K562 (cell line): ENCODE results near the gene CD74. TPM values are rescaled to one million over a fixed set of nuclear protein-coding genes. Genes with fewer than 3 reads are reported as not detected.
A peak's percentile ranks its signal among the peaks of the same experiment; 100 is the strongest.

Experiments used
- HDAC1 ChIP-seq, 2 experiments: fragments of 450-650 bp; IDR thresholded peaks; 2 replicates each; pipeline ENCODE4 v1.6.1; 2016 to 2017; ENCODE audit warnings: inconsistent platforms in 1 of 2, mild to moderate bottlenecking in 1 of 2, moderate library complexity in 1 of 2
- HDAC8 ChIP-seq: fragments of 450-650 bp; IDR thresholded peaks from 2 replicates; pipeline ENCODE4 v1.6.1; 2016; ENCODE audit warnings: mild to moderate bottlenecking, missing genetic modification characterization, moderate library complexity, missing compliant biosample characterization
- IRF1 ChIP-seq: sonication (generic); formaldehyde crosslinking; IDR thresholded peaks from 2 replicates; pipeline ENCODE4 v1.8.0; 2022; ENCODE audit warnings: missing genetic modification reagents, mild to moderate bottlenecking, borderline replicate concordance
- JUND ChIP-seq, 2 experiments: IDR thresholded peaks; 2 replicates in 1 of 2; 3 replicates in 1 of 2; pipeline ENCODE4 v1.6.1; 2011; ENCODE audit warnings: borderline replicate concordance in 2 of 2, low read depth in 2 of 2, low read length in 2 of 2, improper control_type of control experiment in 1 of 2, missing biosample characterization in 1 of 2, missing genetic modification characterization in 1 of 2, missing genetic modification reagents in 1 of 2
- KDM2B ChIP-seq: fragments of 250-450 bp; sonication (Bioruptor Pico); IDR thresholded peaks from 2 replicates; pipeline ENCODE4 v1.8.0; 2021; ENCODE audit warnings: mild to moderate bottlenecking, moderate library complexity
- L3MBTL2 ChIP-seq: fragments of 450-650 bp; IDR thresholded peaks from 2 replicates; pipeline ENCODE4 v1.6.1; 2016; ENCODE audit warnings: mild to moderate bottlenecking, moderate library complexity
- MAX ChIP-seq: sonication (generic); formaldehyde crosslinking; IDR thresholded peaks from 2 replicates; pipeline ENCODE4 v1.9.0; 2022; ENCODE audit warnings: mild to moderate bottlenecking, missing genetic modification reagents
- MYC ChIP-seq, 2 experiments: fragments of 250-450 bp in 1 of 2; sonication (Bioruptor Pico) in 1 of 2; IDR thresholded peaks; 2 replicates each; pipeline versions ENCODE4 v1.5.1 to v1.6.1; 2012 to 2021; ENCODE audit warnings: low read depth in 2 of 2, borderline replicate concordance in 1 of 2, improper control_type of control experiment in 1 of 2, low read length in 1 of 2, mild to moderate bottlenecking in 1 of 2, moderate library complexity in 1 of 2
- NR3C1 ChIP-seq: sonication (generic); formaldehyde crosslinking; IDR thresholded peaks from 2 replicates; pipeline ENCODE4 v1.8.1; 2022; ENCODE audit warnings: missing genetic modification reagents
- PKNOX1 ChIP-seq: fragments of 450-650 bp; IDR thresholded peaks from 2 replicates; pipeline ENCODE4 v1.6.1; 2016
- SETDB1 ChIP-seq: IDR thresholded peaks from one replicate; pipeline ENCODE4 v1.6.1; 2012; ENCODE audit warnings: low read length, control low read depth, inconsistent platforms
- TCFL5 ChIP-seq: fragments of 250-450 bp; sonication (Bioruptor Pico); conservative IDR thresholded peaks from 2 replicates; pipeline ENCODE4 v1.6.1; 2021; ENCODE audit warnings: mild to moderate bottlenecking, moderate library complexity, matching md5 sums
- TRIM25 ChIP-seq: fragments of 450-650 bp; IDR thresholded peaks from 2 replicates; pipeline ENCODE4 v1.7.0; 2016; ENCODE audit warnings: borderline replicate concordance
- YY1 ChIP-seq, 3 experiments: IDR thresholded peaks; 2 replicates each; pipeline ENCODE4 v1.6.1; 2011; ENCODE audit warnings: low read length in 2 of 3, mild to moderate bottlenecking in 2 of 3, moderate library complexity in 2 of 3, borderline replicate concordance in 1 of 3, control low read depth in 1 of 3, low read depth in 1 of 3; ENCODE audit not compliant: insufficient read depth in 3 of 3, insufficient replicate concordance in 2 of 3, control insufficient read depth in 1 of 3, insufficient read length in 1 of 3; ENCODE audit errors: extremely low read depth in 1 of 3
- ZC3H8 ChIP-seq: fragments of 450-650 bp; IDR thresholded peaks from 2 replicates; pipeline ENCODE4 v1.6.1; 2017
- ZFX ChIP-seq: sonication (generic); formaldehyde crosslinking; IDR thresholded peaks from 2 replicates; pipeline ENCODE4 v1.8.0; 2022; ENCODE audit warnings: mild to moderate bottlenecking, missing genetic modification reagents, moderate library complexity
- ZNF24 ChIP-seq: fragments of 450-650 bp; IDR thresholded peaks from 2 replicates; pipeline ENCODE4 v1.6.1; 2016
- ZNF354B ChIP-seq: fragments of 250-450 bp; sonication (Bioruptor Pico); IDR thresholded peaks from 2 replicates; pipeline ENCODE4 v1.4.0; 2020
- ZNF431 ChIP-seq: sonication (generic); formaldehyde crosslinking; IDR thresholded peaks from 2 replicates; pipeline ENCODE4 v1.8.0; 2022; ENCODE audit warnings: mild to moderate bottlenecking, missing genetic modification reagents
- polyA plus RNA-seq, 8 experiments: library from polyadenylated mRNA; depleted of rRNA in 4 of 8; stranded (reverse) in 5 of 8; unstranded in 3 of 8; fragments of >200 nt; fragmentation: Nextera tagmentation in 2 of 8; fragmentation: Illumina TruSeq in 1 of 8; extraction: Ambion mirVana in 2 of 8; extraction: Trizol in 1 of 8; gene quantifications; 2 replicates each; pipeline versions ENCODE4 v1.2.1 to v1.2.3, GENCODE V29; 2011 to 2014; ENCODE audit warnings: inconsistent platforms in 1 of 8, missing spikeins in 1 of 8
- total RNA-seq, 7 experiments: library from RNA; depleted of rRNA in 6 of 7; stranded (reverse); fragments of >200 nt in 6 of 7; fragmentation: Illumina TruSeq in 2 of 7; extraction: Trizol in 2 of 7; gene quantifications; 2 replicates each; pipeline versions ENCODE4 v1.2.1 to v1.2.3, GENCODE V29; 2011 to 2021; ENCODE audit warnings: low replicate concordance in 1 of 7
- TF ChIP-seq, protein P1 (sequence below): fragments of 250-450 bp; sonication (Bioruptor Pico); IDR thresholded peaks from 2 replicates; pipeline ENCODE4 v1.4.0; 2020; ENCODE audit warnings: borderline replicate concordance
- TF ChIP-seq, protein P2 (sequence below): sonication (generic); formaldehyde crosslinking; IDR thresholded peaks from 2 replicates; pipeline ENCODE4 v1.8.0; 2022; ENCODE audit warnings: missing genetic modification reagents, mild to moderate bottlenecking, moderate library complexity, borderline replicate concordance

CD74 gene
- total and polyA plus RNA-seq, 9 of the 15 experiments (the other 6 are each of a cell fraction or from before 2014, with no cell fraction given), result 0.07 to 4.8 (median 0.32) TPM

DNA sequence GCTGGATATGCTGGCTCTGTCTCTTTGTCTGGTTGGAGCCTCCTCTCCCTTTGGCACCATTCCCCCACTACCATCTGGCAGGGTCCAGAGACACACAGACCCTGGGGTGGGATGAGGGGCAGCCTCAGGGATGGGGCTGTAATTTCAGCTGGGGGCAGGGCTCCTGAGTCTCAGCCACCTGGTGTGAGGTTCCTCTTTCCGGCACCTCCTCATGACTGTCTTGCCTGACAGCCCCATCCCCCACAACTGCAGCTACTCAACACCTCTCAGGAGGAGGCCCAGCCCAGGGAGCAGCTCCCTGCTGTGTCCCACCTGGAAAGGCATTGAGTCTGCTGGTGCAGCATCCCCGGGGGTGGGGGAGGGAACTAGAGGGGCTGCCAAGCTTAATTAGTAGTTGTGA is 48.5 kb upstream of the CD74 start (continued):
- TF ChIP-seq, protein P1, sequence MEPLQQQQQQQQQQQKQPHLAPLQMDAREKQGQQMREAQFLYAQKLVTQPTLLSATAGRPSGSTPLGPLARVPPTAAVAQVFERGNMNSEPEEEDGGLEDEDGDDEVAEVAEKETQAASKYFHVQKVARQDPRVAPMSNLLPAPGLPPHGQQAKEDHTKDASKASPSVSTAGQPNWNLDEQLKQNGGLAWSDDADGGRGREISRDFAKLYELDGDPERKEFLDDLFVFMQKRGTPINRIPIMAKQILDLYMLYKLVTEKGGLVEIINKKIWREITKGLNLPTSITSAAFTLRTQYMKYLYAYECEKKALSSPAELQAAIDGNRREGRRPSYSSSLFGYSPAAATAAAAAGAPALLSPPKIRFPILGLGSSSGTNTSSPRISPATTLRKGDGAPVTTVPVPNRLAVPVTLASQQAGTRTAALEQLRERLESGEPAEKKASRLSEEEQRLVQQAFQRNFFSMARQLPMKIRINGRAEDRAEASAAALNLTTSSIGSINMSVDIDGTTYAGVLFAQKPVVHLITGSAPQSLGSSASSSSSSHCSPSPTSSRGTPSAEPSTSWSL, result no peak
- TF ChIP-seq HDAC1 (IDR thresholded peaks at IDR 0.05), result 0 out of 4 replicates have a peak, but pooled peaks of 1 of the 2 experiments have one; percentile 18
- TF ChIP-seq JUND (IDR thresholded peaks at IDR 0.05; ENCODE audit: borderline replicate concordance, low read depth, low read length), result peak; percentile 23; the same call in 1 of the 2 replicates
- no peak; the same call in 2 of the 3 replicates for TF ChIP-seq JUND (tag; IDR thresholded peaks at IDR 0.05; ENCODE audit: borderline replicate concordance, low read depth, low read length)
- TF ChIP-seq ZC3H8, result no peak
- no peak for TF ChIP-seq ZNF354B (CRISPR knock-in tag)
- no peak for TF ChIP-seq TRIM25
- TF ChIP-seq MYC (IDR thresholded peaks at IDR 0.05; ENCODE audit: low read depth, low read length), result peak; percentile 30; the same call in 1 of the 2 replicates
- TF ChIP-seq MYC (CRISPR knock-in tag; IDR thresholded peaks at IDR 0.05; ENCODE audit: borderline replicate concordance, low read depth), result no peak
- TF ChIP-seq KDM2B, result no peak
- peak; percentile 63 for TF ChIP-seq PKNOX1
- no peak for TF ChIP-seq HDAC8 (tag)
- TF ChIP-seq ZNF431 (CRISPR knock-in tag), result no peak
- TF ChIP-seq, protein P2, sequence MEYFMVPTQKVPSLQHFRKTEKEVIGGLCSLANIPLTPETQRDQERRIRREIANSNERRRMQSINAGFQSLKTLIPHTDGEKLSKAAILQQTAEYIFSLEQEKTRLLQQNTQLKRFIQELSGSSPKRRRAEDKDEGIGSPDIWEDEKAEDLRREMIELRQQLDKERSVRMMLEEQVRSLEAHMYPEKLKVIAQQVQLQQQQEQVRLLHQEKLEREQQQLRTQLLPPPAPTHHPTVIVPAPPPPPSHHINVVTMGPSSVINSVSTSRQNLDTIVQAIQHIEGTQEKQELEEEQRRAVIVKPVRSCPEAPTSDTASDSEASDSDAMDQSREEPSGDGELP (CRISPR knock-in tag), result peak; percentile 34; the same call in 1 of the 2 replicates
- 0 out of 2 replicates have a peak, but pooled peaks have one; percentile 29 for TF ChIP-seq L3MBTL2
- peak in 1 of 3 experiments; percentile 10 for TF ChIP-seq YY1 (IDR thresholded peaks at IDR 0.05; ENCODE audit: borderline replicate concordance in 1 of 3, control insufficient read depth in 1 of 3, extremely low read depth in 1 of 3, insufficient read depth in 3 of 3, insufficient read length in 1 of 3, insufficient replicate concordance in 2 of 3, low read depth in 1 of 3, low read length in 2 of 3)
- TF ChIP-seq ZFX, result peak; percentile 43; the same call in 1 of the 2 replicates
- 0 out of 2 replicates have a peak, but pooled peaks have one; percentile 20 for TF ChIP-seq MAX (CRISPR knock-in tag)
- TF ChIP-seq NR3C1 (CRISPR knock-in tag), result no peak
- no peak for TF ChIP-seq ZNF24
- TF ChIP-seq TCFL5 (CRISPR knock-in tag), result no peak
- no peak for TF ChIP-seq SETDB1
- no peak for TF ChIP-seq IRF1 (CRISPR knock-in tag)
